GM20000 (cell line): ENCODE measurements around the gene DIP2C.
A peak's percentile ranks its signal among the peaks of the same experiment; 100 is the strongest.

Experiments
- DNase-seq: peaks from one replicate; pipeline ENCODE4 v3.0.0; 2012; ENCODE audit warnings: low spot score
- TF ChIP-seq, protein P1 (sequence below): IDR thresholded peaks from 2 replicates; pipeline ENCODE4 v1.5.1; 2012; ENCODE audit warnings: mild to moderate bottlenecking, control low read depth; ENCODE audit errors: extremely low read depth, missing control alignments

Gene DIP2C

DNA sequence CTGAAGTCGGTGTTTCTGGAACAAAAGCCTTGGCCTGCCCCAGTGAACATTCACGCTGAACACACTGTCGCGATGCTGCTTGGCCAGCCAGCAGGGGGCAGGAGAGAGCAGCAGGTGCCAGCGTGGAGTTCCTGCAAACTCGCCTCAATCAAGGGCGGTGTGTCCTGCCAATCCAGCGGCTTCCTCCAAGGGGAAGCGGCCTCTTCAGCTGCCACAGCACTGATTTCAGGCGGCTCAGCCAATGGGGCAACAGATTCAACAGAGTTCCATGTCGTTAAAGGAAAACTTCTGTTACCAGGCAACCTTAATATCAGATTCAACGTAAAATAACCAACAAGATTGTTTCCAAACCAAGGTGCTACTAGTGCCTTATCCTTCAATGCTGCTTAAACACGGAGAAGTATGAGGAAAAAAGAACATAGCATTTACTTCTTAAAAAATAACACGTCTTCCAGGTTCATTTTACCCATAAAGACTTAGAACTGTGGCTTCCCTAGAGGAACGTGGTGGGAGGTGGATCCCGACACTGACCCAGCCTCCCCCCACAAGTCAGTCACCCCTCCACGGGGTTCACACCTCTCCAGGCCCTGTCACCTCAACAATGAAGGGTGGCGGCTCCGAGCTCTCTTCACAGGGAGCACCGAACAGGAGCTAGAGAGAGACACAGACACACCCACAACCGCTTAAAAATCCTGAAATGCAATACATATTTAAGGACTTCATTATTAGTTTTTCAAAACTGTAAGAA, 178.2 kb downstream of the DIP2C start:
- DNase-seq: peak; percentile 84
- TF ChIP-seq, protein P1, sequence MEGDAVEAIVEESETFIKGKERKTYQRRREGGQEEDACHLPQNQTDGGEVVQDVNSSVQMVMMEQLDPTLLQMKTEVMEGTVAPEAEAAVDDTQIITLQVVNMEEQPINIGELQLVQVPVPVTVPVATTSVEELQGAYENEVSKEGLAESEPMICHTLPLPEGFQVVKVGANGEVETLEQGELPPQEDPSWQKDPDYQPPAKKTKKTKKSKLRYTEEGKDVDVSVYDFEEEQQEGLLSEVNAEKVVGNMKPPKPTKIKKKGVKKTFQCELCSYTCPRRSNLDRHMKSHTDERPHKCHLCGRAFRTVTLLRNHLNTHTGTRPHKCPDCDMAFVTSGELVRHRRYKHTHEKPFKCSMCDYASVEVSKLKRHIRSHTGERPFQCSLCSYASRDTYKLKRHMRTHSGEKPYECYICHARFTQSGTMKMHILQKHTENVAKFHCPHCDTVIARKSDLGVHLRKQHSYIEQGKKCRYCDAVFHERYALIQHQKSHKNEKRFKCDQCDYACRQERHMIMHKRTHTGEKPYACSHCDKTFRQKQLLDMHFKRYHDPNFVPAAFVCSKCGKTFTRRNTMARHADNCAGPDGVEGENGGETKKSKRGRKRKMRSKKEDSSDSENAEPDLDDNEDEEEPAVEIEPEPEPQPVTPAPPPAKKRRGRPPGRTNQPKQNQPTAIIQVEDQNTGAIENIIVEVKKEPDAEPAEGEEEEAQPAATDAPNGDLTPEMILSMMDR: peak; percentile 100

DNA sequence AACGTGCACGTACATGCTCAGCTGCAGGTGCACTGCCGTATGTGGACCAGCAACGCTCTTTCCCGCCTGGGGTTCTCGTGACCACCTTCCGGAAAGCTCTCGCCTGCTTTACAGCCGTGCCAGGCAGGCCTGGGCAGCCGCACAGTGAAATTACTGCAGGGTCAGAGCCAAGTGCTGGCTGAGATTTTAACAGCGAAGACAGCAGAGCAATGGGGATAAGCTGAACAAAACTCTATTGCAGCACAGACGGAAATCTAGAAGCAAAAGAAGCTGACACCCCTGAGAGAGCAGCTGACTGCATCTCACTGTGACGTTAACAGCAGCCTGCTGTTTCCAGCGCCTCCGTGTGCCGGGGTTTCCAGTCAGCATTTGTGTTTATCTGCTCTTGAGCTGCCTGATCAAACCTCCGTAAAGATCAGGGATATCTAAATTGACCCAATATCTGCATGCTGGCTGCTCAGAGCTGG, 179.0 kb downstream of the DIP2C start:
- no peak for DNase-seq
- TF ChIP-seq, protein P1: no peak

DNA sequence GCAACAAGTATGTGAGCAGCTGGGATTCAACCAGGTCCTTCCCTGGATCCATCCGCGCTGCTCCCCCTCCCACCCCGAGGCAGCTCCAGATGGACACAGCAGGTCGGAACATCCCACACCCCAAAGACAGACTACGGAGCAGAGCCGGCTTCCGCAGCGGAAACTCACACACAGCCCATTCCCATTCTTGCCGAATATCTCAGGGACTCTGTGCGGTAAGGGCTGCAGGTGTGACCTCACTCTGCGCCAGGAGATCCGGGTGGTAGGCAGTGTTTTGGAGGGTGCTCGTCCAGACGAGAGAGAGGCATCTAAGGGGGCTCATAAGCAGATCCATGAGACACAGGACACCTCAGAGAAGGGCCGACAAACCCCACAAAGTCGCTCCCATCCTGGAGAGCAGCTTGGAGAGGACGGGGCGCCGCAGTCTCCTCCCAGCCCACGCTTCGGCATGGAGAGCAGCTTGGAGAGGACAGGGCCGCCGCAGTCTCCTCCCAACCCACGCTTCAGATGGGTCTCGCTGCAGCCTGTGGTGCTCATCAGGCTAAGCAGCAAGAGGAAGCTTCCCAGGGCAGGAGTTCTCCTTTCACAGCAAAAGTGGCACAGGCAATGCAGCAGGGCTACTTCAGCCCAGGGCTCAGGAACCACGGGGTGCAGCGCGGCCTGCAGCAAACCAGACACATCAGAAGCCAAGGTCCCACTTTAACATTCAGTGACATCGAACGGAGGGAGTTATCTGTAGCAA, 179.9 kb downstream of the DIP2C start:
- TF ChIP-seq, protein P1: no peak

DNA sequence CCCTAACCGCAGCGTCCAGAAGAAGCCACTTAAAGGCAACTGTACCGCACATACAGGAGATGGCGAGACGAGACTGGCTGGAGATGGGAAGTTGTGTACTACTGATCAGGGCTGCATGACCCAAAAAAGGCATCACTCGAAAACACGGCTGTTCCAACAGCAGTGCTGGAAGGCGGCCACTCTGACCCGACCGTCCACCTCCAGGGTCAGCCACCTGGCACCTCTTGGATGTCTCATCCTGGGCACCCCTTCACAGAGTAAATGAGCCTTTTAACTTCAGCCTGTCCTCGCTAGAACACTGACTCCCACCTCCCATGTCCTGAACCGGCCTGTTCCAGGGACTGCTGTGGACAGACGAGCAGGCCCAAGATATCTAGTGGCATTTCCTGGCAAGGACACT, 180.7 kb downstream of the DIP2C start:
- no peak for DNase-seq
- TF ChIP-seq, protein P1: no peak

More for the DNA sequence above, 179.9 kb downstream of the DIP2C start:
- no peak for DNase-seq

DNA sequence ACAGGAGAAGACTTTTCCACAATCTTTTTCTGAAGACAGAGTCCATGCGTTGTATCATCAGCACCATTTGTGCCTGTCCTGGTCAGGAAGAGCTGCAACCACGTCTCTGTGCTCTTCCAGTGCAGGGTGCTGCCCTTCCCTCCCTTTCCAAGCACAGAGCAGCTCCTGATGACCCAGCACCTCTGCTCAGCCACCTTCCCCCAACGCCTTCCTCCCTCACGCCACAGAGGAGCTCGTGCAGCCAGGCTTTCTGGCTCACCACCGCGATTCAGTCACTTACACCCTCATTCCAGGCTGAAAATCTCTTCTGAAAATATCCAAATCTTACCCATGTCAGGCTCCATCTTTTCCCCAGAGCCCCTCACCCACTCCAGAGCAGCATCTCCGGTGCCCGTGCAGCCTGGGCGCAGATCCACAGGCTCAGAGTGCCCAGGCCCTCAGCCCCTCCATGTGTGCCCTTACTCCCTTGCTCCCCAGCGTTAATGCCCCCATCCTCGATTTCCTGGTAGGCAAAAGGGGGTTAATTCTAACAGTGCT, 181.5 kb downstream of the DIP2C start:
- TF ChIP-seq, protein P1: no peak
- DNase-seq: no peak

DNA sequence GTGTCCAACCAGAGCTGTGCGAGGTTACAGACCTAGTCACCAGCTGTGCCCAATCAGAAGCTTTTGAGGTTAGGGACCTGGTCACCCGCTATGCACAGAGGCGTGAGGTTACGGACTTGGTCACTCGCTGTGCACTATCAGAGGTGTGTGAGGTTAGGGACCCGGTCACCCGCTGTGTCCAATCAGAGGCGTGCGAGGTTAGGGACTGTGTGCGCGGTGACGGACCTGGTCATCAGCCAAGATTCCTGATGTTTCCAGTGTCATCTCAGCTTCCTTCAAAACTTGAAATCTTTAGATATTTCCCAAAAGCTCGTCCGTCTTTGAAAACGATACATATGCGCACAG, 182.1 kb downstream of the DIP2C start:
- DNase-seq: no peak
- TF ChIP-seq, protein P1: no peak
